Skeletal muscle cell (primary cell): ENCODE data around the gene USP1.

ENCODE experiments used
- DNase-seq: peaks from one replicate; pipeline ENCODE4 v3.0.0-alpha.2; 2010; ENCODE audit warnings: low read depth
- H3K4me3 ChIP-seq: 2 replicates; pipeline ENCODE4 v1.5.1; 2011; ENCODE audit warnings: low read depth, mild to moderate bottlenecking, control low read depth, low read length, moderate library complexity

The USP1 gene

DNA sequence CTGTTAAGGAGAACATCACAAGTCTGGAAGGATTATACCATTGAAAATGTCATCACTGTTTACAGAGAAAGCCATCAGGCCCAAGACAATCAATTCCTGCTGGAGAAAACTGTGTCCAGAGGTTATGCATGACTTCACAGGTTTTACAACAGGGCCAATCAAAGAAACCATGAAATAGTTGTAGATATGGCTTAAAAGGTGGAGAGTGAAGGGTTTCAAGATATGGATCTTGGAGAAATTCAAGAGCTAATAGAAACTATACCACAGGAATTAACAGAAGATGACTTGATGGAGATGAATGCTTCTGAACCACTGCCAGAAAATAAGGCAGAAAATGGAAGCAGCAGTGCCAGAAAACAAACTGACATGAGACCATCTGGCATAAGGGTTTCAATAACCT, 30.2 kb downstream of the USP1 start:
- no peak for DNase-seq
- H3K4me3 ChIP-seq, result no peak overlapping the region

DNA sequence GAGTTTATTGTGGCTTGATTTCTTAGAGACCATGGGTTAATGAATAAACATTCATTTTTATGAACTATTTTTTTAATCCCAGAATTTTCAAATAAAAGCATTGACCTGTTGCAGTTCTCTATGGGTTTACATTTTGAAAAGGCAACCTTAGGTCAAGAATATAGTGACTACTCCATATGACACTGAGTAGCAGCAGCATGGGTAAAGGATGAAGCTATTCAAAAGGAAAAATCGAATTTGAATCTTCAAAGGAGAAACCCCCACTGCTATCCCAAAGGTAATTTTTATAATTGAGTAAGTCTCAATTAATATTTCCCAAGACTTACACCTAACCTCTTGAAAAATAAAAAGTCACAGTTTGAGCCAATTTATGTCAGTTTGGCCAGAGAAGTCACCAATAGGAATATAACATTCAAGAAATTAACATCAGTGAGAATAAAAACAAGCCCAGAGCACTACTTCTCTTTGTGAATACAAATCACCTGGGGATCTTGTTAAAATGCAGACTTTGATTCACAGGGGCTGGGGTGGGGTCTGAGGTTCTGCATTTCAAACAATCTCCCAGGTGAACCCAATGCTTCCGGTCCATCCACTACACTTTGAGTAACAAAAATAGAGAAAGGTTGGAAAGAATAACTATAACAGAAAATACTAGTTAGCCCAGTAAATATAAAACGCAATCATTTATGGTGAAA, 39.8 kb downstream of the USP1 start:
- no peak for DNase-seq
- H3K4me3 ChIP-seq, result no peak overlapping the region

DNA sequence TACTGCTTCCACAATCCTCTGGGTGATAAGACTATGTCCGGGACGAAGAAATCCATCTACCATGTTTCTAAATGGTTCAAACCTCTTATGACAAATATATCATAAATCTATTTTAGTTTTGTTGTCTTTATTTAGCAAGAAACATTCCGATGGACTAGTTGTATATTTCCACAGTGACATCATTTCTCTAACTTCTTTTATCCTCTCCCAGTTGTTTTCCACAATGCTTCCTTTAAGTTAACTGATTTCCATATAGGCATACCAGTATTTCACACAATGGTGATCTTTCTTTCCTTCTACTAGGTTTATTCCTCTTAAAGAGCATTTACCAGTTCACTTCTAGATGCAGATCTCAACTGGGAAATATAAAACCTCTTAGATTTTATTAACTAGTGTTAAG, 44.8 kb downstream of the USP1 start:
- H3K4me3 ChIP-seq, result no peak overlapping the region
- no peak for DNase-seq

DNA sequence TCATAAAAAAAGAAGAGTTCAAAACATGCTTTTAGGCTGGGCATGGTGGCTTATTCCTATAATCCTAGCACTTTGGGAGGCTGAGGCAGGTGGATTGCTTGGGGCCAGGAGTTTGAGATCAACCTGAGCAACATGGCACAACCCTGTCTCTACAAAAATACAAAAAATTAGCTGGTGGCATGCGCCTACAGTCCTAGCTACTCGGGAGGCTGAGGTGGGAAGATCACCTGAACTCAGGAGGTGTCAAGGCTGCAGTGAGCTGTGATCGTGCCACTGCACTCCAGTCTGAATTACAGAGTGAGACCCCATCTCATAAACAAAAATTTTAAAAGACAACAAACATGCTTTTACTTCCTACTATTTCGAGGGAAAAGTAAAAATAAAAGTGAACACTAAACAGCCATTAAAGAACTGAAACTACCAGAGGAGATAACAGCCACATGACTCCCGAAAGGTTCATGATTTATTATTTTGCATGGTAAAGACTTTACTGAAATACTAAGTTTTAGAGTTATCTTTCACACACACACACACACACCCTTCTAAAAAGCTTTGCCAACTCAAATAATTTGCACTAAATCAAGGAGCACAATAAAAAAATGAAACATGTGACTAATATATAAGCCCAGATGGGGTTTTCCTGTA, 48.1 kb downstream of the USP1 start:
- DNase-seq, result no peak
- no peak overlapping the region for H3K4me3 ChIP-seq

- no peak for DNase-seq
- H3K4me3 ChIP-seq, result no peak overlapping the region
Observed at GRCh38 chr1:62487956-62488355, 51.1 kb downstream of the USP1 start.

DNA sequence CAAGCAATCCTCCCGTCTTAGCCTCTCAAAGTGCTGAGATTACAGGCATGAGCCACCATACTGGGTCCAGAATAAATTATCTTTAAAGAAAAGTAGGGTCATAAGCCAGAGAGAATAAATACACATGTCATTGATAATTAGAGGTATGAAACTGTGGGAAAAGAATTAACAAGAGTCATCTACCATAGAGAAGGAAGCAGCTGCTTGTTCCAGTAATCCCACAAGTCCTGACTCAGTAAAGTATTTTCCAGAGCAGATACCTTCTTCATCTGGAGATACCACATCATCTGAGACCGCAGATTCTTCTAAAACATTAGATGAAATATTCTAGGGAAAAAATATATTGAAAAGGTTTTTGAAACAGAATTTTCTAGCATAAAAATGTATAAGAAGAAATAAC, 55.7 kb downstream of the USP1 start:
- no peak overlapping the region for H3K4me3 ChIP-seq
- no peak for DNase-seq

DNA sequence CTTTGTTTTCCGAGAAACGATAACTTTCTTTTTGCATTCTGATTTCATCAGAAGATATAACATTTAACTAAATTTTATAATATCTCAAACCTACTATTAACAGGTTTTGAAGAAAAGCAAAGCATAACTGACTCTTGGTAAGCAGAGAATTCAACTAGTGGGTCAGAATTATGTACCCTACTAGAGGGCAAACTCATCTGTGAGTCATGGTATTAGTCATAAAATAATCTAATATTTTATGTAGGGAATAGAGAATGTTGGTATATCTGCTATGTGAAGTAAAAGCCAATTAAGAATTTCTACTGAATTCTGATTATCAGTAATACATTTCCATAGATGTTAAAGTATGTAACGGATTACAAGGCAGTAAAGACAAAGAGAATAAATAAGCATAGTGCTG, 56.8 kb downstream of the USP1 start:
- no peak overlapping the region for H3K4me3 ChIP-seq
- no peak for DNase-seq

DNA sequence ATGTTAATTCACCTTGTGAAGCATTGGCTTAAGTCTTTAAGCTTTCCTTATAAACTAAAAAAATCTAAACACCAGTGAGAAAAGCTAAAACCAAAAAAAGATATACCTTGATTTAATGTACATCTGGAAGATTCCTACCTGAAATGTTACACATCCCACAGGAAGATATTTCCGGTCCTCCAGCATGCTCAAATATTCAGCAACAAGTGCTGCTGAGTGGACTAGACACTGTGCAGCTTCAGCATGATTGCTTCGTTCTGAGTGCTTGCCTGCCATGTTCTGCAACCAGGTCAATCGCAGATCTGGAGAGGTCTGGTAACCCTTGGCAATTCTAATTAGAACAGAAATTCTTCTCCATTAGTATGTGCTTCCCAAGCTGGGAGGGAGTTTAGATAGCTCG, 57.3 kb downstream of the USP1 start:
- DNase-seq, result no peak
- H3K4me3 ChIP-seq, result no peak overlapping the region

DNA sequence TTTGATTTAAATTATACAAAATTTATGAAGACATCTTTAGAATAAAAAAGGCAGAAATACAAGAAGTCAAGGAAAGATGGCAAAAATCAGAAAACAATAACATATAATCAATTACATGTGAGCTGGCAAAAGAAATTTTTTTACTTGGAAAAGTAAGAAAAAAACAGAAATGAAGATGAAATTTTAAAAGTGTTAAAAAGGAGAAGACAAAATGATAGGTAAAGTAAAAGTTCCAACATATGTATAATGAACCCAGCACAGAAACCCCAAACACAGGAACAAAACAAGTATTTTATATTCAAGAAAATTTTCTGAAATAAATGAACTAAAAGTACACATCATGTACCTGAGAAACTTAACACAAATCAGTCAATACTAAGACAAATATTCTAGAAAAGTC, 63.4 kb downstream of the USP1 start:
- H3K4me3 ChIP-seq, result no peak overlapping the region

More for the DNA sequence above, 63.4 kb downstream of the USP1 start:
- DNase-seq, result no peak
